Iris pigment epithelial cell (primary cell): Measurements from ENCODE around the gene TNFAIP8.
A peak's percentile ranks its signal among the peaks of the same experiment; 100 is the strongest.

Source experiments
- DNase-seq: peaks from one replicate; pipeline ENCODE4 v3.0.0-alpha.2; 2011; ENCODE audit warnings: low read depth

TNFAIP8 gene

GRCh38 chr5:119355685-119356611, at the start of gene TNFAIP8:
Gene TNFAIP8, plus strand, starts transcription at chr5:119356019. Its CDS starts 72 bp downstream, at chr5:119356091.
- peak; percentile 68 for DNase-seq

DNA sequence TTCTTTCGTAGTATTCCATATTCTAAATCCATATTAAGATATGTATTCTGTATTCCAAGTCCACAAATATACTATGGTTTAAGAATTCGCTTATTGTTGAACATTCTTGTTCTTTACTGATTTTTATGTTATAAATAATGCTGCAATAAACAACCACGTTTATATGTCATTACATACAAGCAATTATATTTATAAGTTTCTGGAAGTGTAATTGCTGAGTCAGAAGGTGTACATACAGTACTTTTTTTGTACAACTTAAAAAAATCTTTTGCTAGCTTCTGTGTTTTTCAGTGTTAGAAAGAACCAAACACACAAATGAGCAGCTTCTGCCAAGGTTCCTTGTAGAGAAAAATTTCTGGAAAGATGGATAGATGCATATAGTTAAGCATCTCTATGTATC, 48.6 kb upstream of the TNFAIP8 start:
- DNase-seq, result no peak

DNA sequence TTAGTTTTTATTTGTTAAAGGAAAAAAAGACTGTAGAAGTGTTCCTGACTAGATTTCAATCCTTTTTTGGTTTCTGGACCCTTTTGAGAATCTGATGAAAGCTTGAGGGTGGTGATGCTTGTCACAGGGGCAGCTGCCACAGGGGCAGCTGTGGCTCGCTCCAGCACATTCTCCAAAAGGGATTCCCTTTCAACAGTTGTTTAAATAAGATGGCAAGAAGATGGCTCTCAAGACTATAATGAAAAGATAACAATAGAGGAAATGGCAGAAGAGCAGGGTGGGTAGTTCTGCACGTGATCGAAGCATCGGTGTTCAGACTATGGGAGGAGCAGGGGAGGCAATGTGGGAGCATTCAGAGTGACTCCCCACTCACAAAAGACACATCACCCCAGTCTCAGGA, 46.5 kb upstream of the TNFAIP8 start:
- DNase-seq, result no peak

GRCh38 chr5:119311688-119312087, 44.1 kb upstream of the TNFAIP8 start:
- no peak for DNase-seq

- DNase-seq, result no peak
These were observed 43.4 kb upstream of the TNFAIP8 start for GRCh38 chr5:119312403-119312802.

DNA sequence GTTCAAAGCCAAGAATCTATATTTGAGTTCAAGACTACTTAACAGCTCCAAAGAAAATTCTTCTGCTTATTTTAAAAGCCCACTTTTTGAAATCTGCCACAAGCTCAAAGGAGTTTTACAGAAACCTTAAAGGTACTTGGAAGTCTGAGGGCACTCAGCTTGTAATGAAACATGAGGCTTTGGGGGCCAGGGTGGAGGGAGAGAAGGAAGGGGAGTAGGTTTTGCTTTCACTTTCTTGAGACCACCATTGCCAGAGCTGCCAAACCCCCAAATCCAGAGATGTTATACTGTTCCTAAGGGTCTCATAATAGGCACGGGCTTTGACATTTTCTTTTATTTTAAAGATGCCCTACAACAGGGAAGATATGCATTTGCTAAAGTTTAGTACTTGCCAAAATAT, 42.6 kb upstream of the TNFAIP8 start:
- DNase-seq, result no peak

GRCh38 chr5:119313658-119314605, 41.9 kb upstream of the TNFAIP8 start:
- no peak for DNase-seq

DNA sequence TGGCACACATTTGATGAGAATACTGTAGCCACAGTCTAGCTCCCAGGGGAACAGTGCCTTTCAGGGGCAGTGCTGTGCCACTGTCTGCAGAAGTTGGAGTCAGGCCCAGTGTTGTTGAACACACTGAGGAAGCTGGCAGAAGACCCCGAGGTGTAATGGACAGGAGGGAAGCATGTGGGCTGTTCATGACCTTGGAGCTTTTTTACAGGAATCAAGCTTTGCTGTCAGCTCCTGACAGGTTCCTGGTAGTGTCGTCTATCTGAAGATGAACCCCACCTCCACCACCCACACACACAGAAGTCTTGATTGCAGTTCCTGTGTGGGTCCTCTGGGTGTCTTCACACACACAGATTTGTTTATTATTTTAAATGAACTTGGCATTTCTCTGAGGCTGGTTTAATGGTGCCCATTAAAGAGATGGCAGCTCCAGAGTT, 40.3 kb upstream of the TNFAIP8 start:
- DNase-seq, result peak; percentile 62

GRCh38 chr5:119316086-119316485, 39.7 kb upstream of the TNFAIP8 start:
- no peak for DNase-seq

DNA sequence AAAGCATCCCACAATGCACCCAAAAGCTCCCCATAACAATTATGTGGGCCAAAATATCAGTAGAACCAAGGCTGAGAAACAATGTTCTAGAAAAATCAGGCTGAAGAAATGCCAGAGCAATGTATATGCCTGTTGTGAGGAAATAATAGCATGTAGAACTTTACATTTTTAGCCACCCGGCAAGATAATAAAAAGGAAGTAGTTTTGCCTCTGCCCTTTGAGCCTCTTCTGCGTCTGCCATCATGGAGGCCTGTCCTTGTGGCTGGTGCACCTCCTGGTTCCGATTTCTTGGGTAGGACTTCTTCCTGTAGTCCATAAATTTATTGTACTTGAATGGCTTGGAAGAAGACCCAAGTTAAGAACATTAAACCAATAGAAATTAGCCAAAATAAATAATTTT, 38.9 kb upstream of the TNFAIP8 start:
- DNase-seq, result no peak

- DNase-seq, result no peak
These were observed 37.4 kb upstream of the TNFAIP8 start for GRCh38 chr5:119318256-119318894.

DNA sequence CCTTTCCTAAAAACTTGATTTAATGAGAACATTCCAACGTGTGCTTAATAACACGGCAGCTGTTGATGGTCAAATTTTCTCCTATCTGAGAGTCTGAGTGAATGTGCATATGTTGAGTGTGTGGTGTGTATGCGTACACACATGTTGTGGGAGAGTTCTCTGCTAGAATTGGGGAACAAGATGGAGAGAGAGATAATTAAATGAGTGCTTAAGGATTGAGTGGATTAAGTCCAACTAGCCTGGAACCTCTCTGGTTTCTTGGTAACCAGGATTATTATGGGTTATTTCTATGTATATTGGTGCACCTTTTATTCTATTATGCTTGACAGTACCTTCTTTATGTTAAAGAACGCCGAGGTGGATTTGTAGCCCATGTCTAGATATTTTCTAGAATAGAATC, 36.4 kb upstream of the TNFAIP8 start:
- DNase-seq, result no peak

- no peak for DNase-seq
These were observed 35.9 kb upstream of the TNFAIP8 start for GRCh38 chr5:119319890-119320289.

DNA sequence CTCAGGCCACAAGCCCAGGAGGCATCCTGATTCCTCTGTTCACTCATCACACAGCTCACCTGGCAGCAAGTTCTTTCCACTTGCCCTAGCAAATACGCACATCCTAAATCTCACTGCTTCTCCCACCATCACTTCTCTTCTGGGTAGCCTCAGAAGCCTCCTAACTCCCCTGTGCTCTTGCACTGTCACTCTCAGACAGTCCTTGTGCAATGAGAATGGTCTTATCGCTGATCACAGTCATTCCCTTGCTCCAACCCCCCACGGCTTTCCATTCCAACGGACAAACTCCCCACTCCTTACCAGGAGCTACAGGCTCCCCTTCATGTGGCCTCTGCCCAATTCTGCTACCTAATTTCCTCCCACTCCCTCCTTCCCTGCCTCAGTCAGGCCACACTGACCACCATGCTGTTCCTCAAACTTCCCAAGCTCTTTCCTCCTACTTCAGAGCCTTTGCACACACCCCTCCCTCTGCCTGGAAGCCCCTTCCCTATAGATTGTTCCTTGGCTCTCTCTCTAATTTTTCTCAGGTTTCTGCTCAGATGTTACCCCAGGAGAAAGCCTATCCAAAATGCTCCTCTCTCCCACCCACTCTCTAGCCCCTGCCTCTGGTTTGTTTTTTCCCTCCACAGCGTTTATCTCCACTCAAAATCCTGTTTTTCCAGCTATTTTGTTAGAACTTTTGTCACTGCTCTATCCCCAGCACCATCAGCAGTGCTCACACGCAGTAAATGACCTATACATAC, 34.1 kb upstream of the TNFAIP8 start:
- DNase-seq, result no peak

DNA sequence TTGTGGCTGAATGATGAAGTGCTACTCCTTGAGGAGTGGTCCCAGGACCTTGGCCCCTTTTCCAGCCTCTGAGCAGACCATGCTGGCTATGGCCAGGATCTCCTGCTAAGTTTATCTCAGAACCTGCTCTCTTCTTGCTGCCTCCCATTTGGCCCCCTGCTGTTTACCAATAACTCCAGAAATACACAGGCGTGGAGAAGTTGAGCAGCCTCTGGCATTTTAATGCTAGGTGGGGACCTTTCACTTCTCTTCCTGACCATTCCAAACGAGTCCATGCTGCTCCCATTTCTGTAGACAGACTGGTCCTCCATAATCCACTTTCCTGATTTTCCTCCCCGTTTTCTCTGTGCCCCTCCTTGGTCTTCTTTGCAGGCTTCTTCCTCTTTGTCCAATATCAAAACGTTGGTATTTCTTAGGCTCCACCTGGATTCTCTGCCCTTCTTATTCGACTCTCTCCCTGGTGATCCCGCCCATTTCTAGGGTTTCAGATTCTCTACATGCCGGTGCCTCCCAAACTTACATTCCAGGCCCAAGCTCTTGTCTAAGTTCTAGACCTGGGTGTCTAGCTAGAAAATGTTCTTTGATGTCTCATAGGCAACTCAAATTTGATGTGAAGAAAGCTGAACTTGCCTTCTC, 33.4 kb upstream of the TNFAIP8 start:
- no peak for DNase-seq

DNA sequence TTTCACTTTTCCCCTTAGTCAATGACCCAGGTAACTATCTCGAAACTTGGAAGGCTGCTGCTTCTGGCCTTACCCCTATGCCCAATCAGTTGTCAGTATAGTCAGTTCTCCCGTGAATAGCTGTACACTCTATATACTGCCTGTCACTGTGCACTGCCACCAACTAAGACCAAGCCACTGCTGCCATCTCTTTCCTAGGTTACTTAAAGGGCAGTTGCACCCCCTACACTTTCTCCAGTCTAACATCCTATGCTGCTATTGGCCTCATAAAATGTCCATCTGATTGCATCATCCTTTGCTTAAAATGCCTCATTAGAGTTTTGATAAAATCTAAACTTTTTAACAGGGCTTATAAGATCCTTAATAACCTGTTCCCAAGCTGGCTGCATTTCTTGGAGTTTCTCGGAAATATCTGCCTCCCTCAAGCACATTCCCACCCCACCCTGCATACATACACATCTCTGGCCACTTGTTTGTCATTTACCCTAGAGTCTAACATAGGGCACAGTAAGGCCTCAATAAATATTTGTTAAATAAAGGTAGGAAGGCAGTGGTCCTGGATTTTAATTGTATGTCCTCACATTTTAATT, 32.8 kb upstream of the TNFAIP8 start:
- peak; percentile 41 for DNase-seq

- peak; percentile 60 for DNase-seq
These were observed 32.2 kb upstream of the TNFAIP8 start for GRCh38 chr5:119323601-119324000.

DNA sequence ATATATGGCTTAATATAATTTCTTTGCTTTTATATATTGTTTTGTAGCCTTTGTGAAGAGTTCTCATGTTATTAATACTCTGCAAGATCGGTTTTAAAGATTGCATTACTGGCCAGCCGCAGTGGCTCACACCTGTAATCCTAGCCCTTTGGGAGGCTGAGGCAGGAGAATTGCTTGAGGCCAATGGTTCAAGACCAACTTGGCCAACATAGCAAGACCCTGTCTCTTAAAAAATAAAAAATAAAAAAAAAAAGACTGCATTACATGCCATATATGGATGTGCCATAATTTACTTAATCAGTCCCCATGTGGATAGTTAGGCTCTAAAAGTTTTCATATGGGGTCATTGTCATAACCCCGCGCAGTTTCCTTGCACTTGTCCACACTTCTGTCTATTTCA, 31.0 kb upstream of the TNFAIP8 start:
- no peak for DNase-seq

- DNase-seq, result peak; percentile 51
These were observed 28.8 kb upstream of the TNFAIP8 start for GRCh38 chr5:119327018-119327417.

DNA sequence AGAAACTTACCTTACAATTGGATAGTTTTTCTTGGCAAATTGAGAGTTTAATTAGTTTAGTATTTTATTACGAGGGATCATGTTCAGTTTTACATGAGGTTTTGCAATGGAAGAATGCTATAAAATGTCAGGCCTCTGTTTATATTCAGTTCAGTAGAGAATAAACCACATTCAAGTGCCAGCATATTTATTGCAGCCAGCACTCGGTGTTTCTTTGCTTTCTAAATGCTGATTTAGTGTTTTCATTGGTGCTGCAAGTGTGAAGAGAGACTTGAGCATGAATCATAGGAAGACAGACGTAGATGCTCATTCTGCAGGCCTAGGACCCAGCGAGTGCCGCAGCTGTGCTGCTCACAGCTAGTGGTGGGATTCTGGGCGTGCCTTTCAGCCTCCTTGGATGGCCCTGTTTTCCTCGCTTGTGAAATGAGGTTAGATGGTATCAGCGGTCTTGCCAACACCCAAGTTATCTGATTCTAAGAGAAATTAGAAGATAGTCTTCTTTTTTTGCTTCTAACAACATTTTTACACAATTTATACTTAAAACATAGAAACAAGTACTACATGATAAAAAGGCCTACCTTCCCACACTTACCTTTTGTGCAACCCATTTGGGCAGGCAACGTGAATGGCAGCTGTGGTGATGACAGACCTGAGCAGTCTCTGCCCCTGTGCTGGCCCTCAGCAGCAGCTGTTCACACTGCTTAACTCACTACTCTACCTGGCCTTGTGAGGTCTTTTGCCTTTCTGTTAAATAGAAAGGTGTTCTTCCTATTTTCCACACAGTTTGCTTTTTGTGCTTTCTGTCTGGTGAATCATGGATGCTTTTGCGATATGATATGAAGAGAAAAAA, 26.8 kb upstream of the TNFAIP8 start:
- peak; percentile 86 for DNase-seq
